GM21367 (cell line): ENCODE data around the gene CHERP.
"Not testable (repeated sequence)": the region's sequence is repeated elsewhere in the genome, so short reads cannot be mapped to it uniquely, and the experiment has no call there.

Source experiments
- ATAC-seq: cut with Tn5 transposase; IDR thresholded peaks from one replicate; pipeline ENCODE4 v1.9.1; 2021; ENCODE audit not compliant: unreplicated experiment

CHERP gene

DNA sequence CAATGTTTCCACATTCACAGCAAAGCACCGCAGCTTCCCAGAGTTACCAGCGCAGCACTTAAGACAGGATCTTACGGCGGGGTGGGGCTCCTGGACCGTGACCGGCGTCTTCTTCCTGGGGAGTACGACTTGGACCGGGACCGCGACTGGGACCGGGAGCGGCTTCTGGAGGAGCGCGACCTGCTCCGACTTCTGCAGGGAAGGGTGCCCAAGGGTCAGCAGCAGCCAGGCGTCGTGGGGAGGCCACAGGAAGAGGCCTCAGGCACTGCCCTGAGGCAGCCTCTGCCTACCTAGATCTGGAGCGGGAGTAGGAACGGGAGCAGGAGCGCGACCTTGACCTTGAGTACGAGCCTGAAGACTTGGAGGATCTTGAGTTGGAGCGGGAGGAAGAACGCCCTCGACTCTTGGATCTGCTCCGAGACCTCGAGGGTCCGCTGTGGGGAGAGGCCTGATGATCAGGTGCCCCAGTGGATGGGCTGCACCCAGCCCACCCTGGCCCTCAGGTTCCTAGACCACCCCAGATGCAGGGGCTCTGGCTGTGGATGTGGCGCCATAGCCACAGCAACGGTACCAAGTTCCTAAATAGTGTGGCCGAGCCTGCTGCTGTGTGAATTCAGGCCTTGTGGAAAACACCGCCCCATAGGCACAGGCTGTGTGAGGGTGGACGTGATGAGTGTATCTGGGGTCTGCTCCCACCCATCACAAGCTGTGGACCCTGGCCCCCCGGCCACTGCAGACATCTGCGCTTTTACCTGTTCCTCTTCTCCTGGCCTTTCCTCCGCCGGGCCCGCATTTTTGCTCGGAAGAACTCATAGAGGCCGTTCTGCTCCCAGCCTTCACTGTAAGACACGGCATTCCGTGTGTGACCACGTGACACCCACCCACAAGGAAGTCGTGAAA lies 21.9 kb downstream of the CHERP start:
- ATAC-seq: no peak

DNA sequence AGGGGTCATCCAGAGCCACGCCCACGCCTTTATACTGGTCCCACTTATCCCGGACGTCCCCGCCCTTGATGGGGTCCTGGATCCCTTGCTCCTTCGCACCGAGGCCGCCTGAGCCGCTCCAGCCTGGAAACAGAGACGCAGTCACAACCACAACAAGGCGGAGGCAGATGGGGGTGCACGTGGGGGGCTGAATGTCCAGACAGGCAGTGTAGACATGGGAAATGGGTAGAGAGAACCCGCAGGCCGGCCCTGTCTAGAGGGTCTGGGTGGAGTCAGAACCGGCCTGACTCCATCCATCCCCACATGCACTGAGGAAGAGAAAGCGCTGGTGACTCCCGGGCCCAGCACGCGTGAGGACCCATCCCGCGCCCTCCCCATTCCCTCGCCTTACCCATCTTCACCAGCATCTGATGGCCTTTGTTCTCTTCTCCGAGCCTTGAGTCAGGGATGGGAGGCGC lies 23.0 kb downstream of the CHERP start:
- ATAC-seq: no peak

DNA sequence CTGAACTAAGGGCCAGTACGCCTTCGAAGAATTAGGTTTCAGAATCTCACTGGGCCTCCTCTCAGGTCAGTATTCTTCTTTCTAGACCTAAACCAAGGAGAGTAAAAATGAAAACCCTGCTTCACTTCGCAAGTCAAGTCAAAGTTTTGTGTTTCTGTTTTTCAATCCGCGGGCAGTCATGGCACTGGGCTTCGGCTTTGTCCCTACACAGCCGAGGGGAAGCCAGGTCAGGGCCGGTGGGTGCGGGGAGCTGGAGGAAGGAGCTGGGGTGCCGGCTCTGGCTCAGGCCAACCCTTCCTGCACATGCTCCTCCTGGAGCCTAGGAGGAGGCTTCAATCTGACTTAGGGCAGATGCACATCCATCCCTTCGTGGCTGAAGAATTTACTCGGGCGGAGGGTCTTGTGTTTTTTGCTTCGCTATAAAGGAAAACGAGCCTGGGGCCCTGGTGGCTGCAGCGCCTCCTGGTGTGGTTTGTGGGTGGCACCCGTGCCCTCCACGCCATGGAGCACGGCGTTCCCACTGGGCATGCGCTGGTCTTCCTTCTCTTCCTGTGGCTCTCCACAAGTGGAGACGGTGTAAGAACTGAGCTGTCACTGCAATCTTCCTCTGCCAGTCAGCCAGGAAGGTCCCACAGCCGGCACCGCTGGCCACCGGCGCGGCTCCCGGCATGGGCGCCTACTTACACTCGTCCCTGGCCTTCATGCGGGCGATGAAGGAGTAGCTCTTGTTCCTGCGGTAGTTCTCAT lies 23.6 kb downstream of the CHERP start:
- ATAC-seq: no peak

DNA sequence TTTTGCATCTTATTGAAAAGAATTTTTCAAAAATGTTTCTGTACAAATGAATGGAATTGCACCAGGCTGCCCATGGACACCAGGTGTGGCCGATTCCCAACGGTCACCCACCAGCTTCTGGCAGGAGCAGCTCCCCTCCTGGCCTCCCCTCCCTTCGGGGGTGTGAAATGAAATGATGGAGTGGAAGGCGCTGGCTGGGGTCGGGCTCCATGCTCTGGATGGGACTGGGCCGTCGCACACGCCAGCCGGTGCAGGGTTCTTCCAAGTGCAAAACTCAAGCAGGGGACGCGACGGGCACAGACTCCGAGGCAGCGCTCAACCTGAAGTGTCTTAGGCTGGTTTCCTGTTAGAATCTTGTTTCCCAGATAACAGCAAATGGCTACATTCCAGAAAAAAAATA lies 24.2 kb downstream of the CHERP start:
- no peak for ATAC-seq

DNA sequence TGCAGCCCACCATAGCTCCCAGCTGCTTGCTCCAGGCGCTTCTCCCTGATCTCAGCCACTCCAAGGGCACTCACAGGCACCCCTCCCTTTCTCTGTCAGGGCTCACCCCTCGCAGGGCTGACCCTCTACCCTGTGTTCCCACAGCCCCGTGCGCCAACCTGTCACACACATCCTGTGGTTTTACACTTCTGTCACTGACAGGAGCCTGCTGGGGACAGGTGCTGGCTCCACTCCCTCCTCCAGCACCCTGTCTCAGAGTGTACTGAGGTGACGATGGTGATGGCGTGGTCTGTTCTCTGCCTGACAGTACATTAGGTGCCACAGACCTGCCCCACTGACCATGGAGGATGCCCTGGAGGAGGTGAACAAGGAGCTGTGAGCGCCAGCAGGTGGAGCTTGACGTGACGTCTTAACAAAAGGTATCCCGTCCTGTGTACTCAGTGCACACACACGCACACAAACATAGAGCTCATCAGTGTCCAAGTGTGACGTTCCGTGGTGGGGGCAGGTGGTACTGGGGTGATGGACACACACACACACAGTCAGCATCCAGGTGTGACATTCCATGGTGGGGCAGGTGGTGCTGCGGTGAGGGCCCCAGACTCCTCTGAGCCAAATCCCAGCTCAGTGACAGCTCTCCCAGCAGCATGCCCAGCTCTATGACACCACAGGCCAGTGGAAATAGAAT lies 25.2 kb downstream of the CHERP start:
- no peak for ATAC-seq

DNA sequence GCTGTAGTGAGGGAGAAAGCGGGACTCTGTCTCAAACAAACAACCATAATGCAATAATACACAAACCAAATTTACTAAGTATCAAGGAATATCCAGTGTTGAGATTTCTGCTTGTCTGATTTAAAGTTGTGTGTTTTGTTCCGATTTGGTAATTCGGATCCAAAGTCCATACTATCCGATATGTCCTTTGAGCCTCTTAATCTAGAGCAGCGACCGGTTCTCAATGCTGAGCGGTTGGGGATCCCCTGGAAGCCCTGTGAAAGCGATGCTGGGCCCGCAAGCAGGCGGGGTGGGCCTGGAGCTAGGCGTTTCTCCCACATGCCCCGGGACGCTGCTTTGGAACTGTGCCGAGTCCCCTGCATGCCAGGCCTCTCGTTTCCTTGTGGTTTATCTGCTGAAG lies 25.9 kb downstream of the CHERP start:
- no peak for ATAC-seq

DNA sequence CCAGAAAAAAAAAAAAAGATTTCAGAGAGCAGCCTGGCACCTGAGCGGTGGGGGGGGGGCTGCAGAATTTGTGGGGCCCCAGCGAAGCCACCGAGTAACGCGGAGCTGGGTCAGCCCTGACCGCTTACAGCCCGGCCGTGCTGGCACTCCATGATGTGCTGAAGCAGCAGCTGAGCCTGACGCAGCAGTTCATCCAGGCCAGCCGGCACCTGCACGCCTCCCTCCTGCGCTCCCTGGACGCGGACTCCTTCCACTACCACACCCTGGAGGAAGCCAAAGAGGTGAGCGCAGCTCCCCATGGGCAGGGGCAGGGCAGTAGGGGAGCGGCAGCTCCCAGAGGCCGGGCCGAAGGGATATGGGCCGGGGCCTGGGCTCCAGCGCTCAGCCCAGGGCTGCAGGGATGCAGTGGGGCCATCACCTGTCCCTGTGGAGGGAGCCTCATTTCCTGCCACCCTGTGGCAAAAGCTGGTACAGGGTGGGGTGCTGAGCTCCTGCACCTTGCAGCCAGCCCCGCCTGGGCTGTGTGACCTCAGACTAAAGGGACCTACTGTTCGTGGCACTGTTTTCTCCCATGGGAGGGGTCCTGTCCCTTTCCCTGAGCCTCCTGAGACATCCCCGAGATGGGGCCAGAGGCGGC lies 27.7 kb downstream of the CHERP start:
- no peak for ATAC-seq

DNA sequence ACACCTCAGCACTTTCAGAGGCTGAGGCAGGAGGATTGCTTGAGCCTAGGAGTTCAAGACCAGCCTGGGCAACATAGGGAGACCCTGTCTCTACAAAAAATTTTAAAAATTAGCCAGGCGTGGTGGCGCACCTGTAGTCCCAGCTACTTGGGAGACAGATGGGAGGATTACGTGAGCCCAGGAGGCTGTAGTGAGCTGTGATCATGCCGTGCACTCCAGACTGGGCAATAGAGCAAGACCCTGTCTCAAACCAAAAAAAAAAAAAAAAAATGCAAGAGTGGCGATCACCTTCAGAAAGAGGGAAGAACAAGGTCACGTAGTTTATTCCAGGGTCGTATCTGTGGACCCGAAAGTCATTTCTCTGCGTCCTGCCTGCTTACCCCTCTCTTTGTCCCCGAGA lies 29.6 kb downstream of the CHERP start:
- ATAC-seq: not testable (repeated sequence)

DNA sequence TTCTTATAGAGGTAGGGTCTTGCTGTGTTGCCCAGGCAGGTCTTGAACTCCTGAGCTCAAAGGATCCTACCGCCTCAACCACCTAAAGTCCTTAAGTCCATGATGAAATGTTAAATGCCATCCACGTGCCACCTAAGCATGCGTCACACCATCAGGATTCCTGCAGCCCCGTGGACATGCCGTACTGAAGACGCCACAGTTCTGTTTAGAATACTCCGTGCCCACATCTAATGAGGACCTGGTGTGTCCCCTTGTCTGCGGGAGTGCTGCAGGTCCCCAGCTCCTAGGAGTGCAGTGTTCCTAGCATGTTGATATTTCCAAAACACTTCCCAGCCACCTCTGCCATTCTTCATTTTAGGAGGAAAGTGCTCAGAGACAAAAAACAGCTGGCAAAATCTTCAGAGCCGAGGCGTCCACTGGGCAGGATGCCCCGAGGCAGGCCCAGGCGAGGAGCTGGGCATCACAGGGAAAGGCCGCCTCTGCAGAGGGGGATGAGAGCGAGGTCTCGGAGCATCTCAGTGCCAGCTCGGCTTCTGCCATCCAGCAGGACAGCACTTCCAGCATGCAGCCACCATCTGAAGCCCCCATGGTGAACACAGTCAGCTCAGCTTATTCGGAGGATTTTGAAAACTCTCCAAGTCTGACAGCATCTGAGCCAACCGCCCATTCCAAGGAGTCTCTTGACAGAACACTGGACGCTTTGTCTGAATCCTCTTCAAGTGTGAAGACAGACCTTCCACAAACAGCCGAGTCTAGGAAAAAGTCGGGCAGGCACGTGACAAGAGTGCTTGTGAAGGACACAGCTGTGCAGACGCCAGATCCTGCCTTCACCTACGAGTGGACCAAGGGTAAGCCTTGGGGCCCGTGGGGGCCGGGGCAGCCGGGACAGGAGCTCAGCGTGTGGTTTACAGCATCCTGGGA lies 32.8 kb downstream of the CHERP start:
- ATAC-seq: no peak

DNA sequence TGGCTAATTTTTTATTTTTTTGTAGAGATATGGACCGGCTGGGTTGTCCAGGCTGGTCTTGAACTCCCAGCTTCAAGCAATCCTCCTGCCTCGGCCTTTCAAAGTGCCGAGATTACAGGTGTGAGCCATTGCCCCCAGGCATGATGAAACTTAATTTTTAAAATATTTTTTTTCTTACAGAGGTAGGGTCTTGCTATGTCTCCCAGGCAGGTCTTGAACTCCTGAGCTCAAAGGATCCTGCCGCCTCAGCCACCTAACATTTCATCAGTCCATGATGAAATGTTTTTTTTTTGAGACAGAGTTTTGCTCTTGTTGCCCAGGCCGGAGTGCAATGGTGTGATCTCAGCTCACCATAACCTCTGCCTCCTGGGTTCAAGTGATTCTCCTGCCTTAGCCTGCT lies 33.7 kb downstream of the CHERP start:
- no peak for ATAC-seq

DNA sequence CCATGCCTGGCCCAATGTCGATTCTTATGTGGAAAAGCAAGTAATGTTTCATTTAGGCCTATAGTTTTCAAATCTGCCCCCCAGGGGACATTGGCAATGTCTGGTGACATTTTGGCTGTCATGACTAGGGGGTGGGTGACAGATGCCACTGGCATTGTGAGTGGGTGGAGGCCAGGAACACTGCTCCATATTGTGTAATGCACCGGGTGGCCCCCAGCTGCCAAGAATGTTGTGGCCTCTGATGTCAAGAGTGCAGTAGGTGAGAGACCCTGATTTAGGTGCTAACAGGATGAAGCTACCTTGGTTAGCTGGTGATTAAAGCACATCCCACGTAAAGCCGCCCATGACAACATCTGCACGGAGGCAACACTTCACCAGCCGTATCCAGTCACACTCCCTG lies 35.3 kb downstream of the CHERP start:
- no peak for ATAC-seq

DNA sequence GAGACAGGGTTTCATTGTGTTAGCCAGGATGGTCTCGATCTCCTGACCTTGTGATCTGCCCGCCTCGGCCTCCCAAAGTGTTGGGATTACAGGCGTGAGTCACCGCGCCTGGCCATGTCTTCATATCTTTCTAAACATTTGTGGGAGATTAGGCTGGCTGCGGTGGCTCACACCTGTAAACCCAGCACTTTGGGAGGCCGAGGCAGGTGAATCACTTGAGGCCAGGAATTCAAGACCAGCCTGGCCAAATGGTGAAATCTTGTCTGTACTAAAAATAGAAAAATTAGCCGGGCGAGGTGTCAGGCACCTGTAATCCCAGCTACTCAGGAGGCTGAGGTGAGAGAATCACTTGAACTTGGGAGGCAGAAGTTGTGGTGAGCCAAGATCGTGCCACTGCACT lies 36.1 kb downstream of the CHERP start:
- not testable (repeated sequence) for ATAC-seq

DNA sequence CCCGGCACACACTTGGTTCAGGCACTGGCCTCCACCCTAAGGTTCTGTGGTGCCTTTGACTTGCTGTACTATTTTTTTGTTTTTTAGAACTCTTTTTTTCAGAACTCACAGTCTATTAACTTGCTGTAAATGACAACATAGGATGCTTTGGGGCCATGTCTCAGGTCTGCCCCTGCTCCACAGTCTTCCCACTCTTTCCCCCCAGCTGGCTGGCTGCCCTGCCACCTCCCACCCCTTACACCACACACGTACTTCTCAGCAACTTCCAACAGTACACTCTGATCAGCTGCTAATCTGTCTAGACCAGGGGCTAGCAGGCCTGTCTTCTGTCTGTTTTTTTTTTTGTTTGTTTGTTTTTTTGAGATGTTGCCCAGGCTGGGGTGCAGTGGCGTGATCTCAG lies 38.0 kb downstream of the CHERP start:
- no peak for ATAC-seq

DNA sequence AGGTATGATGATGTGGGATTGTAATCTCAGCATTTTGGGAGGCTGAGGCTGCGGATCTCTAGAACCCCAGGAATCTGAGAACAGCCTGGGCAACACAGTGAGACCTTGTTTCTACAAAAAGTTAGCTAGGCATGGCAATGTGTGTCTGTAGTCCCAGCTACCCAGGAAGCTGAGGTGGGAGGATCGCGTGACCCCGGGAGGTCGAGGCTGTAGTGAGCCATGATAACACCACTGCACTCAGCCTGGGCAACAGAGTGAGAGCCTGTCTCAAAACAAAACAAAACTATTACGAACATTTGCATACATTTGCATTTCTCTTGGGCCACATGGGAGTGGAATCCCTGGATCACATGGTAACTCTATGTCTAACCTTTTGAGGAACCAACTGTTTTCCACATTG lies 44.4 kb downstream of the CHERP start:
- no peak for ATAC-seq

DNA sequence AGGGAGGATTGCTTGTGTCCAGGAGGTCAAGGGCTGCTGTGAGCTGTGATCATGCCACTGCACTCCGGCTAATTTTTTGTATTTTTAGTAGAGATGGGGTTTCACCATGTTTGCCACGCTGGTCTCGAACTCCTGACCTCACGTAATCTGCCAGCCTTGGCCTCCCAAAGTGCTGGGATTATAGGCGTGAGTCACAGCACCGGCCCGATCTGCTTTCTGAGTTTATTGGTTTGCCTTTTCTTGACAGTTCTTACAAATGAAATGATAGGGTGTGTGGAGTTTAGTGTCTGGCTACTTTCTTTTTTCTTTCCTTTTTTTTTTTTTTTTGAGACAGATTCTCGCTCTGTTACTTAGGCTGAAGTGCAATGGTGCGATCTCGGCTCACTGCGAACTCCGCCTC lies 45.2 kb downstream of the CHERP start:
- ATAC-seq: no peak

DNA sequence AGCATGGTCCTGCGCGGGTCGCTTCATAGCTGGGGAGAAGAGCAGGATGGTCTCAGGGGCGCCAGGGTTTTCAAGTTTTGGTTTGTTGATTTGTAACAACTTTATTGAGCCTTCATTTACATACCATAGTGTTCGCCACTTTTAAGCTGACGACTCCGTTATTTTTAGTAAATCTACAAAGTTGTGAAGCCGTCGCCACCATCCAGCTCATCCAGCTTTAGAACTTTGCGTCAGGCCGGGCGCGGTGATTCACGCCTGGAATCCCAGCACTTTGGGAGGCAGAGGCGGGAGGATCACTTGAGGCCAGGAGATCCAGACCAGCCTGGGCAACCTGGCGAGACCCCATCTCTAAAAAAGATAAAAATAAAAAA lies 45.6 kb downstream of the CHERP start:
- no peak for ATAC-seq

DNA sequence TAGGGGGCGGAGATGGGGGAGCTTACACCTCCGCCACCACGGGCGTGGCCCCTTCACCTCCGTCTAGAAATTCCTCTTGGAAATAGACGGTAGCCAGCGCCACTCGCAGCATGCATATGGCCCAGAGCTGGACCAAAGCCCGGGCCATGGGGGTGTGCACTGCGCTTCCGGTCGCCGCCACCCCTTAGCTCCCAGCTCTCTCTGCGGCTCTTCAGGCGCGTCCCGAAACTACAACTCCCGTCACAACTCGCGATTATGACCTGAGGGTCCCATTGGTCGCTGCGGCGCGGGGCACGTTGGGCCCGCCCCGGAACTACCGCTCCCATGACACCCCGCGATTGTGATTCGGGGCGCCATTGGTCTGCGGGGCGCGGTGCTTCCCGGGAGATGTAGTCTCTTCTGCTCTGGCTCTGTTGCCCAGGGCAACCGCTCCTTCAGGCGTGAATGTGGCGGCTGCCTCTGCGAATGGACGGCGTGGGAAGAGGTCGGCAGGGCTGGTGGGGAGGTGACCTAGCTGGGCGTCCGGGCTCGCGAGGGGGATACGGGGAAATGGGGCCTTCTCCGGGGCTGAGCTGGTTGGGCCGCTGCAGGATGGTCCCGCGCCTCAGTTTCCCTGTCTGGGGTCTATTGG lies 46.1 kb downstream of the CHERP start, which contains the start of the genes C19orf44 and CALR3:
Gene C19orf44 (plus strand): TSS at position 413 of the 631 bp plus-strand sequence. CDS start 4,399 bp downstream, outside the sequence.
Gene CALR3 (minus strand): TSS at position 186 of the 631 bp plus-strand sequence. CDS start 38 bp downstream, at position 148.
- peak; percentile 91 for ATAC-seq

DNA sequence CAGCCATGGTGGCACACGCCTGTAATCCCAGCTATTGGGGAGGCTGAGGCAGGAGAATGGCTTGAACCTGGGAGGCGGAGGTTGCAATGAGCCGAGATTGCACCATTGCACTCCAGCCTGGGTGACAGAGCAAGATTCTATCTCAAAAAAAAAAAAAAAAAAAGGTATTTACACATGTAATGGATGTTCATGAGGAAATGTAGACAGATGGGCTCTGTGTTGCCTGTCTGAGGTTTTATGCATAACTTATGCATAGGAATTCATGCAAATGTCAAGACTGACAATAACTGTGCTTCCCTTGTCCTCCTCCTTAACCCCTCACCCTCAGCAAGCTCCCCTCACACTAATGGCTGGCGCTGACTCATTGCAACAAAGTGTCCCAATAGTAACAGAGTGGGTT lies 55.8 kb downstream of the CHERP start:
- not testable (repeated sequence) for ATAC-seq

DNA sequence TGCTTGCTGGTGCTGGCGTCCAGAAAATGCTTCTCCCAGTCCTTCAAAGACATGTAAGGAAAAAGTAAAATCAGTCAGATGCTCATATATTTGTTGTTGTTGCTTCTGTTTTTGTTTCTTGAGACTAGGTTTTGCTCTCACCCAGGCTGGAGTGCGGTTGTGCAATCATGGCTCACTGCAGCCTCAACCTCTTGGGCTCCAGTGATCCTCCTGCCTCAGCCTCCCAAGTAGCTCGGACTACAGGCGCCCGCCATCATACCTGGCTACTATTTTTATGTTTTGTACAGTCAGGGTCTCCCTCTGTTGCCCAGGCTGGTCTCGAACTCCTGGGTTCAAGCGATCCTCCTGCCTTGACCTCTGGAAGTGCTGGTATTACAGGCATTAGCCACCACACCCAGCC lies 59.5 kb downstream of the CHERP start:
- no peak for ATAC-seq
